Stomach (tissue), 4 donors: Measurements from ENCODE around the gene SWT1.
"Not testable (repeated sequence)": the region's sequence is repeated elsewhere in the genome, so short reads cannot be mapped to it uniquely, and the experiment has no call there.

ENCODE experiments used
- POLR2A ChIP-seq, 4 donors: fragments of 450-650 bp; IDR thresholded peaks; one replicate each; pipeline ENCODE4 v1.6.1; 2016; ENCODE audit warnings: antibody characterized with exemption in 4 of 4, control low read depth in 2 of 4, mild to moderate bottlenecking in 1 of 4, moderate library complexity in 1 of 4
- POLR2AphosphoS5 ChIP-seq, 3 donors: sonication (generic); formaldehyde crosslinking; IDR thresholded peaks; one replicate each; pipeline ENCODE4 v1.6.1; 2016; ENCODE audit warnings: antibody characterized with exemption in 3 of 3
- TF ChIP-seq, protein P1 (sequence below), 7 experiments: fragments of 450-650 bp in 4 of 7; fragments of 200-600 bp in 3 of 7; sonication (generic) in 3 of 7; IDR thresholded peaks; one replicate each; pipeline ENCODE4 v1.5.1; 2016 to 2019; ENCODE audit warnings: antibody characterized with exemption in 7 of 7, control low read depth in 2 of 7, mild to moderate bottlenecking in 1 of 7

DNA sequence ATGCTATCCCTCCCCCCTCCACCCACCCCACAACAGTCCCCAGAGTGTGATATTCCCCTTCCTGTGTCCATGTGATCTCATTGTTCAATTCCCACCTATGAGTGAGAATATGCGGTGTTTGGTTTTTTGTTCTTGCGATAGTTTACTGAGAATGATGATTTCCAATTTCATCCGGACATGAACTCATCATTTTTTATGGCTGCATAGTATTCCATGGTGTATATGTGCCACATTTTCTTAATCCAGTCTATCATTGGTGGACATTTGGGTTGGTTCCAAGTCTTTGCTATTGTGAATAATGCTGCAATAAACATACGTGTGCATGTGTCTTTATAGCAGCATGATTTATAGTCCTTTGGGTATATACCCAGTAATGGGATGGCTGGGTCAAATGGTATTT is 95.0 kb downstream of the SWT1 start:
- TF ChIP-seq, protein P1, sequence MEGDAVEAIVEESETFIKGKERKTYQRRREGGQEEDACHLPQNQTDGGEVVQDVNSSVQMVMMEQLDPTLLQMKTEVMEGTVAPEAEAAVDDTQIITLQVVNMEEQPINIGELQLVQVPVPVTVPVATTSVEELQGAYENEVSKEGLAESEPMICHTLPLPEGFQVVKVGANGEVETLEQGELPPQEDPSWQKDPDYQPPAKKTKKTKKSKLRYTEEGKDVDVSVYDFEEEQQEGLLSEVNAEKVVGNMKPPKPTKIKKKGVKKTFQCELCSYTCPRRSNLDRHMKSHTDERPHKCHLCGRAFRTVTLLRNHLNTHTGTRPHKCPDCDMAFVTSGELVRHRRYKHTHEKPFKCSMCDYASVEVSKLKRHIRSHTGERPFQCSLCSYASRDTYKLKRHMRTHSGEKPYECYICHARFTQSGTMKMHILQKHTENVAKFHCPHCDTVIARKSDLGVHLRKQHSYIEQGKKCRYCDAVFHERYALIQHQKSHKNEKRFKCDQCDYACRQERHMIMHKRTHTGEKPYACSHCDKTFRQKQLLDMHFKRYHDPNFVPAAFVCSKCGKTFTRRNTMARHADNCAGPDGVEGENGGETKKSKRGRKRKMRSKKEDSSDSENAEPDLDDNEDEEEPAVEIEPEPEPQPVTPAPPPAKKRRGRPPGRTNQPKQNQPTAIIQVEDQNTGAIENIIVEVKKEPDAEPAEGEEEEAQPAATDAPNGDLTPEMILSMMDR (IDR thresholded peaks at IDR 0.05) = not testable (repeated sequence)
- TF ChIP-seq POLR2A, POLR2AphosphoS5 (IDR thresholded peaks at IDR 0.05): not testable (repeated sequence)
